Neutrophil (primary cell): ENCODE measurements around the gene DNAH10.

Experiments used
- H3K27ac ChIP-seq: fragments of 200-600 bp; sonication (generic); 2 replicates; pipeline ENCODE4 v1.5.1; 2016; ENCODE audit warnings: mild to moderate bottlenecking, moderate library complexity
- H3K27me3 ChIP-seq: fragments of 200-600 bp; sonication (generic); 2 replicates; pipeline ENCODE4 v1.6.0; 2016; ENCODE audit warnings: mild to moderate bottlenecking
- H3K36me3 ChIP-seq: fragments of 200-600 bp; sonication (generic); 2 replicates; pipeline ENCODE4 v1.5.1; 2017
- H3K4me1 ChIP-seq, 2 experiments: fragments of 200-600 bp in 1 of 2; sonication (generic) in 1 of 2; 1 replicate in 1 of 2; 2 replicates in 1 of 2; pipeline versions ENCODE4 v1.5.1 to v1.6.1; 2013 to 2016; ENCODE audit warnings: low read depth in 1 of 2, low read length in 1 of 2, mild to moderate bottlenecking in 1 of 2, moderate library complexity in 1 of 2; ENCODE audit not compliant: control insufficient read depth in 1 of 2, insufficient read depth in 1 of 2
- H3K4me3 ChIP-seq, 2 experiments: fragments of 200-600 bp in 1 of 2; sonication (generic) in 1 of 2; 1 replicate in 1 of 2; 2 replicates in 1 of 2; pipeline ENCODE4 v1.5.1; 2013 to 2016; ENCODE audit warnings: low read depth in 1 of 2, low read length in 1 of 2, mild to moderate bottlenecking in 1 of 2, moderate library complexity in 1 of 2
- H3K9me3 ChIP-seq: fragments of 200-600 bp; sonication (generic); 2 replicates; pipeline ENCODE4 v1.5.1; 2016
- TF ChIP-seq, protein P1 (sequence below): fragments of 200-600 bp; sonication (generic); IDR thresholded peaks from 2 replicates; pipeline ENCODE4 v1.5.1; 2016; ENCODE audit warnings: antibody characterized with exemption

Gene DNAH10

DNA sequence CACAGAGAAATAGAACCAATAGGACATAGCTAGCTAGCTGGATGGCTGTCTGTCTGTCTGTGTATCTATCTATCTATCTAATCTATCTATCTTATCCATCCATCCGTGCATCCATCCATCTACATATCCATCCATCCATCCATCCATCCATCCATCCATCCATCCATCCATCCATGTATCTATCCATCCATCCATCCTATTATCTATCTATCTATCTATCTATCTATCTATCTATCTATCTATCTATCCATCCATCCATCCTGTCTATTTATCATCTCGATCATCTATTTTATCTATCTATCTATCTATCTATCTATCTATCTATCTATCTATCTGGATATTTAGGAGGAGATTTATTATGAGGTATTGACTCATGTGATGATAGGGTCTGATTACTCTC, 84.9 kb downstream of the DNAH10 start:
- H3K36me3 ChIP-seq = no peaks in the 10 kb centered on the region

DNA sequence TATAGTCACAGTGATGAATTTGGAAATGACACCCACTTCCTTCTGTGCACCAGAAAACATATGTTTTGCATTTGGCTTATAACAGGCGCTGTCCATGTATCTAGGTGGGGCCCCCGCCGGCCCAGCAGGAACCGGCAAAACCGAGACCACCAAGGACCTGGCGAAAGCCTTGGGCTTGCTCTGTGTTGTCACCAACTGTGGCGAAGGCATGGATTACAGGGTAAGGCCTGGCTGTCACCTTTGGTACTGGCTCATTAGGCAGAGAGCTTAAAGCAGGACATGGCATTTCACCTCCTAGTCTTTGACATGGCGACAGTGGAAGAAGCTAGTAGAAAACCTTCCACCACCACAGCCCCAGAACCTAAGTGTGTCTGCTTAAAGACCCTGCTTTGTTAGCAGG, 85.8 kb downstream of the DNAH10 start:
- no peaks in the 10 kb centered on the region for H3K4me1 ChIP-seq
- no peaks in the 10 kb centered on the region for H3K27me3 ChIP-seq
- no peak overlapping the region for H3K4me3 ChIP-seq
- no peaks in the 10 kb centered on the region for H3K36me3 ChIP-seq
- no peaks in the 10 kb centered on the region for H3K9me3 ChIP-seq
- no peak overlapping the region for H3K27ac ChIP-seq
- TF ChIP-seq, protein P1, sequence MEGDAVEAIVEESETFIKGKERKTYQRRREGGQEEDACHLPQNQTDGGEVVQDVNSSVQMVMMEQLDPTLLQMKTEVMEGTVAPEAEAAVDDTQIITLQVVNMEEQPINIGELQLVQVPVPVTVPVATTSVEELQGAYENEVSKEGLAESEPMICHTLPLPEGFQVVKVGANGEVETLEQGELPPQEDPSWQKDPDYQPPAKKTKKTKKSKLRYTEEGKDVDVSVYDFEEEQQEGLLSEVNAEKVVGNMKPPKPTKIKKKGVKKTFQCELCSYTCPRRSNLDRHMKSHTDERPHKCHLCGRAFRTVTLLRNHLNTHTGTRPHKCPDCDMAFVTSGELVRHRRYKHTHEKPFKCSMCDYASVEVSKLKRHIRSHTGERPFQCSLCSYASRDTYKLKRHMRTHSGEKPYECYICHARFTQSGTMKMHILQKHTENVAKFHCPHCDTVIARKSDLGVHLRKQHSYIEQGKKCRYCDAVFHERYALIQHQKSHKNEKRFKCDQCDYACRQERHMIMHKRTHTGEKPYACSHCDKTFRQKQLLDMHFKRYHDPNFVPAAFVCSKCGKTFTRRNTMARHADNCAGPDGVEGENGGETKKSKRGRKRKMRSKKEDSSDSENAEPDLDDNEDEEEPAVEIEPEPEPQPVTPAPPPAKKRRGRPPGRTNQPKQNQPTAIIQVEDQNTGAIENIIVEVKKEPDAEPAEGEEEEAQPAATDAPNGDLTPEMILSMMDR = no peak

More for the DNA sequence above, 84.9 kb downstream of the DNAH10 start:
- no peaks in the 10 kb centered on the region for H3K27me3 ChIP-seq
- H3K27ac ChIP-seq = no peak overlapping the region
- no peaks in the 10 kb centered on the region for H3K9me3 ChIP-seq
- H3K4me1 ChIP-seq = no peaks in the 10 kb centered on the region
- no peak overlapping the region for H3K4me3 ChIP-seq
- TF ChIP-seq, protein P1 = no peak

DNA sequence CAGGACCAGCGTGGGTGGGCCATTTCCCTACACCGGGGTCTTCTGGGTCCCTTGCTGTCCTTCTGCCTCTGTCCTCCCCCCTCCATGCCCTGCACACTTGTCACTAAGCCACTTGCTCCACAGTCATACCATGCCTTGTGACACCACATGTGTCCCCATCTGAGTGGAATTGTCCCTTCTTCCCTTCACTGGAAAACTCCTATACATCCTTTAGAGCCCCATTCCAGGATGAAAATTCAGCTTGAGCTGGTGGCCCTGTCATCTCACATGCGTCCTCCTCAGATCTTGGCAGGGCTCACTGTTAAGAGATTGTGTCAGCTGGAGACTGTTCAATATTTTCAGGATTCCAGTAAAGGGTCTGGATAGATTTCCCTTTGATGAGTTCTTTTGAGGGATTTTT, 87.4 kb downstream of the DNAH10 start:
- H3K4me3 ChIP-seq = no peak overlapping the region
- H3K27ac ChIP-seq = no peak overlapping the region
- H3K36me3 ChIP-seq = no peaks in the 10 kb centered on the region
- H3K9me3 ChIP-seq = no peaks in the 10 kb centered on the region
- H3K27me3 ChIP-seq = no peaks in the 10 kb centered on the region
- TF ChIP-seq, protein P1 = no peak
- H3K4me1 ChIP-seq = peaks cover 3 to 4% of the 10 kb centered on the region in 2 experiments

DNA sequence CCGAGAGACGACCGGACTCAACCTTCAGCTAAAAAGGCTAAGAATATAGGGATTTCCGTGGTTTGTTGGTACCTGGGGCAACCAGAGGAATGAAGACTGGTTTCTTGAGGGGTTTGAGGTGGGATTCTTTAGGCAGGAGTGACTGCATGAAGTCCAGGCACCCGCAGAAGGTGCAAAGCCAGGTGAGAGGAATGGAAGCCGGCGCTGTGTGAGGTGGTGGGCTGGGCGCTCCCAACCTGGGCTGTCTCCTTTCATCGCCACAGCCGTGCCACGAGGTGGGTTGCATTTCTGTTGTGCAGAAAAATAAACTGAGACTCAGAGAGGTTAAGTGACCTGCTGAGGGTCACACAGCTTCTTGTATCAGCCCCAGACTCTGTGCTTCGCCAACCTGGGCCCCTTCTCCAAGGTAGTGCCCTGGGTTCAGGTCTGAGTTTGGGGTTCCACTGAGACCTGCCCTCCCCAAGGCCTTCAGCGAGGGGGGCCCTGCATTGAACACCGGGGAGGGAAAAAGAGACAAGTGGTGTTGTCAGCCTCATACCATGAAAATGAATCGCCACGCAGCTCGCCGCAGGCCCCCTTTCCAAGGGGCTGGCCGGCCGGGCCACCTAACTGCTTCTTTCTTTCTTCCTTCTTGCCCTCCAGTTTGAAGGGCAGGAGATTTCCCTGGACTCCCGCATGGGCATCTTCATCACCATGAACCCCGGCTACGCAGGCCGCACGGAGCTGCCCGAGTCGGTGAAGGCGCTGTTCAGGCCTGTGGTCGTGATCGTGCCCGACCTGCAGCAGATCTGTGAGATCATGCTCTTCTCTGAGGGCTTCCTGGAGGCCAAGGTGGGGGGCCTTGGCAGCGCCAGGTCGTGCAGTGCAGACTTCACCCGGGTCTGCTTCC, 88.4 kb downstream of the DNAH10 start:
- no peaks in the 10 kb centered on the region for H3K36me3 ChIP-seq
- TF ChIP-seq, protein P1 = no peak
- H3K27ac ChIP-seq = no peak overlapping the region
- H3K27me3 ChIP-seq = no peaks in the 10 kb centered on the region
- H3K4me3 ChIP-seq = no peak overlapping the region
- H3K9me3 ChIP-seq = no peaks in the 10 kb centered on the region
- H3K4me1 ChIP-seq = peaks cover 10 to 13% of the 10 kb centered on the region in 2 experiments

DNA sequence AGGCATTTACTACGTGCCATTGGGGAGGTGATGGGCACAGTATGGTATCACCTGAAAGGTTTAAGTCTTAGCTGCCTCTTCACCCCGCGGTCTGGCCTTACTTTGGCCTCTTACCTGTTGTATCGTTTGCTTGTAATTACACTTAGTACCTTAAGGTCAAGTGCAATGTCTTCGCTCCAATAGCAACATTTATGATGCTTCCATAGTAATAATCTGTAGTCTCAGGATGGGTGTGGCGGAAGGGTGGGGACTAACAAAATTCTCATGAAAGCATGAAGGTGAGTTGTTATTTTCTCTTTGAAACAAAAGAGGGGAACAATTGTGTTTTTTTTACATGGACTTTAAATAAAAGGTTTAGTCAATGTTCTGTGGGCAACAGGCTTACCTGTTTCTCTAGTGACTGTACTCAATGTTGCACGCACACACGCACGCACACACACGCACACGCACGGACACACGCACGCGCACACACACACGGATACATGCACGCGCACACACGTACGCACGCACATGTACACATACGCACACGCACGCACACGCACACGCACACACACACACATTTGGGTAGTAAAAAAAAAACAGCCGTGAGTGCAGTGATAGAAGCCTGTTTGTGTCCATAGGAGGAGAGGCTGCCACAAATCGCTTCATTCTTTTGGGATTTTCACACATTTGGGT, 91.4 kb downstream of the DNAH10 start:
- H3K4me1 ChIP-seq = peaks cover 13 to 14% of the 10 kb centered on the region in 2 experiments
- H3K9me3 ChIP-seq = no peaks in the 10 kb centered on the region
- H3K36me3 ChIP-seq = no peaks in the 10 kb centered on the region
- H3K27ac ChIP-seq = no peak overlapping the region
- TF ChIP-seq, protein P1 = no peak
- no peak overlapping the region for H3K4me3 ChIP-seq
- H3K27me3 ChIP-seq = no peaks in the 10 kb centered on the region
